Liver (tissue), 3 donors: Measurements from ENCODE around the gene NT5C1A.

Source experiments
- FOXA1 ChIP-seq: IDR thresholded peaks from 2 replicates; pipeline ENCODE4 v1.6.1; 2016; ENCODE audit warnings: antibody characterized with exemption
- HNF4A ChIP-seq, 2 donors: conservative IDR thresholded peaks; 2 replicates each; pipeline ENCODE4 v1.6.1; 2016; ENCODE audit warnings: antibody characterized with exemption in 2 of 2, mild to moderate bottlenecking in 2 of 2
- HNF4G ChIP-seq: IDR thresholded peaks from 2 replicates; pipeline ENCODE4 v1.6.1; 2016; ENCODE audit warnings: antibody characterized with exemption
- JUND ChIP-seq, 2 donors: IDR thresholded peaks; 2 replicates each; pipeline ENCODE4 v1.6.1; 2016; ENCODE audit warnings: antibody characterized with exemption in 2 of 2
- SP1 ChIP-seq: IDR thresholded peaks from 2 replicates; pipeline ENCODE4 v1.6.1; 2018; ENCODE audit warnings: antibody characterized with exemption, mild to moderate bottlenecking
- YY1 ChIP-seq: IDR thresholded peaks from 2 replicates; pipeline ENCODE4 v1.6.1; 2016; ENCODE audit warnings: antibody characterized with exemption, mild to moderate bottlenecking
- TF ChIP-seq, protein P1 (sequence below): fragments of 150-350 bp; IDR thresholded peaks from 2 replicates; pipeline ENCODE4 v1.5.1; 2017; ENCODE audit warnings: improper control_type of control experiment, low read depth, low read length; ENCODE audit not compliant: missing input control
- TF ChIP-seq, protein P2 (sequence below): IDR thresholded peaks from 2 replicates; pipeline ENCODE4 v1.6.1; 2016; ENCODE audit warnings: antibody characterized with exemption
- TF ChIP-seq, protein P3 (sequence below): IDR thresholded peaks from 2 replicates; pipeline ENCODE4 v1.6.1; 2016; ENCODE audit warnings: antibody characterized with exemption, mild to moderate bottlenecking
- donor health status: healthy.
- donor health status: healthy.

DNA sequence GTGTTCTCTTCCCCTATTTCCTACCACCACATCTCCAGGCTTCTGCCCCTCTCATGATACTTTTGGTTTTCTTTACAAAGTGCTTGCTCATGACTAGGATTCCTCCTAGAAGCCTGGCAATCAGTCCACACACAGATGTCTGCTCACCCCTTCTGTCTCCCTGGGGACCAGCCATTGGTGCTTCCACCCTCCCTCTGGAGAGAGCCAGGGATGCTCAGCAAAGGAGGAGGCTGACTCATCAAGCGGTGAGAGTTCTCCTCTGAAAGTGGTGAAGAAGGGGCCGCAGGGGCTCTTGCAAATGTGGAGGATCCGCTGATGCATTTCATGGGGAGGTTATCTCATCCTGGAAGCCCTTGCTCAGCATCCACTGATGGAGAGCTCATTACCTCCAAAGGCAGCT lies 14.5 kb downstream of the NT5C1A start:
- TF ChIP-seq, protein P1, sequence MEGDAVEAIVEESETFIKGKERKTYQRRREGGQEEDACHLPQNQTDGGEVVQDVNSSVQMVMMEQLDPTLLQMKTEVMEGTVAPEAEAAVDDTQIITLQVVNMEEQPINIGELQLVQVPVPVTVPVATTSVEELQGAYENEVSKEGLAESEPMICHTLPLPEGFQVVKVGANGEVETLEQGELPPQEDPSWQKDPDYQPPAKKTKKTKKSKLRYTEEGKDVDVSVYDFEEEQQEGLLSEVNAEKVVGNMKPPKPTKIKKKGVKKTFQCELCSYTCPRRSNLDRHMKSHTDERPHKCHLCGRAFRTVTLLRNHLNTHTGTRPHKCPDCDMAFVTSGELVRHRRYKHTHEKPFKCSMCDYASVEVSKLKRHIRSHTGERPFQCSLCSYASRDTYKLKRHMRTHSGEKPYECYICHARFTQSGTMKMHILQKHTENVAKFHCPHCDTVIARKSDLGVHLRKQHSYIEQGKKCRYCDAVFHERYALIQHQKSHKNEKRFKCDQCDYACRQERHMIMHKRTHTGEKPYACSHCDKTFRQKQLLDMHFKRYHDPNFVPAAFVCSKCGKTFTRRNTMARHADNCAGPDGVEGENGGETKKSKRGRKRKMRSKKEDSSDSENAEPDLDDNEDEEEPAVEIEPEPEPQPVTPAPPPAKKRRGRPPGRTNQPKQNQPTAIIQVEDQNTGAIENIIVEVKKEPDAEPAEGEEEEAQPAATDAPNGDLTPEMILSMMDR: no peak
- TF ChIP-seq FOXA1: no peak
- no peak for TF ChIP-seq YY1
- no peak for TF ChIP-seq SP1
- no peak for TF ChIP-seq HNF4A (conservative IDR thresholded peaks at IDR 0.05)
- no peak for TF ChIP-seq HNF4G
- TF ChIP-seq, protein P2, sequence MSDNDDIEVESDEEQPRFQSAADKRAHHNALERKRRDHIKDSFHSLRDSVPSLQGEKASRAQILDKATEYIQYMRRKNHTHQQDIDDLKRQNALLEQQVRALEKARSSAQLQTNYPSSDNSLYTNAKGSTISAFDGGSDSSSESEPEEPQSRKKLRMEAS: no peak
- TF ChIP-seq JUND (IDR thresholded peaks at IDR 0.05): no peak
- TF ChIP-seq, protein P3, sequence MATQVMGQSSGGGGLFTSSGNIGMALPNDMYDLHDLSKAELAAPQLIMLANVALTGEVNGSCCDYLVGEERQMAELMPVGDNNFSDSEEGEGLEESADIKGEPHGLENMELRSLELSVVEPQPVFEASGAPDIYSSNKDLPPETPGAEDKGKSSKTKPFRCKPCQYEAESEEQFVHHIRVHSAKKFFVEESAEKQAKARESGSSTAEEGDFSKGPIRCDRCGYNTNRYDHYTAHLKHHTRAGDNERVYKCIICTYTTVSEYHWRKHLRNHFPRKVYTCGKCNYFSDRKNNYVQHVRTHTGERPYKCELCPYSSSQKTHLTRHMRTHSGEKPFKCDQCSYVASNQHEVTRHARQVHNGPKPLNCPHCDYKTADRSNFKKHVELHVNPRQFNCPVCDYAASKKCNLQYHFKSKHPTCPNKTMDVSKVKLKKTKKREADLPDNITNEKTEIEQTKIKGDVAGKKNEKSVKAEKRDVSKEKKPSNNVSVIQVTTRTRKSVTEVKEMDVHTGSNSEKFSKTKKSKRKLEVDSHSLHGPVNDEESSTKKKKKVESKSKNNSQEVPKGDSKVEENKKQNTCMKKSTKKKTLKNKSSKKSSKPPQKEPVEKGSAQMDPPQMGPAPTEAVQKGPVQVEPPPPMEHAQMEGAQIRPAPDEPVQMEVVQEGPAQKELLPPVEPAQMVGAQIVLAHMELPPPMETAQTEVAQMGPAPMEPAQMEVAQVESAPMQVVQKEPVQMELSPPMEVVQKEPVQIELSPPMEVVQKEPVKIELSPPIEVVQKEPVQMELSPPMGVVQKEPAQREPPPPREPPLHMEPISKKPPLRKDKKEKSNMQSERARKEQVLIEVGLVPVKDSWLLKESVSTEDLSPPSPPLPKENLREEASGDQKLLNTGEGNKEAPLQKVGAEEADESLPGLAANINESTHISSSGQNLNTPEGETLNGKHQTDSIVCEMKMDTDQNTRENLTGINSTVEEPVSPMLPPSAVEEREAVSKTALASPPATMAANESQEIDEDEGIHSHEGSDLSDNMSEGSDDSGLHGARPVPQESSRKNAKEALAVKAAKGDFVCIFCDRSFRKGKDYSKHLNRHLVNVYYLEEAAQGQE: no peak
